GM18861 (cell line): ENCODE results near the gene MRTFA.
"Not testable (repeated sequence)": the region's sequence is repeated elsewhere in the genome, so short reads cannot be mapped to it uniquely, and the experiment has no call there.

ENCODE experiments used
- ATAC-seq: cut with Tn5 transposase; IDR thresholded peaks from one replicate; pipeline ENCODE4 v1.9.1; 2021; ENCODE audit not compliant: unreplicated experiment

MRTFA gene

DNA sequence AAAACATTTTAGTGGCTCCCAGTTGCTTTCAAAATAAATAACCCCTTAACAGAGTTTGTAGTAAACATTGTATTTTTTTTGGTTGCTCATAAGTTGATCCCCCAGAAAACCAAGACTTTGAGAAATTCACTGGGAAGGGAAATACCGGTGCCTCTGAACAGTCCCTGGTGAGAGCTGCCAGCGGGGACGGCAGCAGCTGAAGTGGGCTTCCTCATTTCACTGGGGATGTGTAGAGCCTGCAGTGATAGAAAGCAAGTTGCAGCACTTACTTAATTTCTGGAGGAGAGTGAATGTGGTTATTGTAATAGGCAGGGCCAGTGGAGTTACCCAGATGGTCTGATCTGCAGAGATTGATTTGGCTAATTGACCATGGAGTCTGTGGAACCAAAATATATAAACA, 24.2 kb upstream of the MRTFA start:
- no peak for ATAC-seq

DNA sequence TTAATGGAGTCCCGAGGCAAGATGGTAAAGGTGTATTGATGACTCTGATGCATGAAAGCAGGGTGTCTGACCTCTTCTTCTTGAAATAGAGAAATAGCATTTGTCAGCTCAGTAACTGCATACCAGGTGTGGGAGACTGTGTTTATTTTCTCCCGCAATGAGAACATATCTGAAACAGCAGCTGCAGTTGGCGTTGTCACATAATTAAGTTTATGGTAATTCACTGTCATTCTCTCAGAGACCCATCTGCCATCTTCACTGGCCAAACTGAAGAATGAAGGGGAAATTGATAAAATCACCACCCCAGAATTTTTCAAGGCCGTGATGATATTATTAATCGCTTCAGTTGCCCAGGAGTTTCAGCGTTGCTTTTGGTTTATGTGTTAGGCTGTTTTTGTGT, 22.6 kb upstream of the MRTFA start:
- no peak for ATAC-seq

- ATAC-seq, result not testable (repeated sequence)
Measured at GRCh38 chr22:40656651-40657050, 20.1 kb upstream of the MRTFA start.

DNA sequence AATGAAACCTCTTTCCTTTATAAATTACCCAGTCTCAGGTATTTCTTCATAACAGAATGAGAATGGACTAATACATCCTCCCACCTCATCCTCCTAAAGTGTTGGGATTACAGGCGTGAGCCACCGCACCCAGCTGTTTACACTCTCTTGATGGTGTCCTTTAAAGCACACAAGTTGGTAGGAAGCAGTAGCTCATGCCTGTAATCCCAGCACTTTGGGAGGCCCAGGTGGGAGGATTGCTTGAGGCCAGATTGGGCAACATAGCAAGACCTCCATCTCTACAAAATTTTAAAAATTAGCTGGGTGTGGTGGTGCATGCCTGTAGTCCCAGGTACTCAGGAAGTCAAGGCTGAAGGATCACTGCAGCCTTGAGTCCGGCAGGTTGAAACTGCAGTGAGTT, 19.4 kb upstream of the MRTFA start:
- ATAC-seq, result not testable (repeated sequence)

GRCh38 chr22:40654522-40655167, 18.1 kb upstream of the MRTFA start:
- no peak for ATAC-seq

DNA sequence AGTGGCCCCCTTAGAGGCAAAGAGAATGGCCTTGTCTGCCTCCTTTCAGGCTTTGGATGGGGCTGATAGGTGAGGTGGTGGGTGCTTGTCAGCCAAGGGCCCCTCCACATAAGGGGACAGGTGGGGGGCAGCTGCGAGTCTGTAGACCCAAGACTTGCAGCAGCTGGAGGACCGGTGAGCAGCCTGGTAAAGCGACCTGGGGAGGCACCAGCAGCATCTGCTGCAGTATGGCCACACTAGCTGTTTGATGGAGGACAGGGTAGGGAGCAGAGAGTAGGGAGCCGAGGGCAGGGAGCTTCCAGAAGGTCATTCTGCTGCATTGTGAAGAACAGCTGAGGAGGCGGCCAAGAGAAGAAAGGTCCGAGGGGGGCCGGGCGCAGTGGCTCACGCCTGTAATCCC, 16.8 kb upstream of the MRTFA start:
- no peak for ATAC-seq

GRCh38 chr22:40651563-40652501, 15.3 kb upstream of the MRTFA start:
- ATAC-seq, result no peak

GRCh38 chr22:40651057-40651456, 14.5 kb upstream of the MRTFA start:
- no peak for ATAC-seq

DNA sequence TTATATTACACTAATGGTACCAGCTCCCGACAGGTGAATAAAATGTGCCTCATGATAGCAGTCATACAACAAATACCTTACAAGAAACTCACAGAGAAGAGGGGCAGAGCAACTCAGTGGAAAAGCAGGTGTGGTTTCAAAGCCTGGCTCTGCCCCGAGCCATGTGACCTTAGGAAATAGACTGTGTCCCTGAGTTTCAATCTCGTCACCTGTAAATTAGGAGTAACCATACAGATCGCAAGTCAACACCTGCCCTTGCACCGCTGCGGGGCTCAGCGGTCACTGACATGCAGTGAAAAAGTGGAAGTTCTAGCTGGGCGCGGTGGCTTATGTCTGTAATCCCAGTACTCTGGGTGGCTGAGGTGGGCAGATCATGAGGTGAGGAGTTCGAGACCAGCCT, 11.9 kb upstream of the MRTFA start:
- no peak for ATAC-seq

DNA sequence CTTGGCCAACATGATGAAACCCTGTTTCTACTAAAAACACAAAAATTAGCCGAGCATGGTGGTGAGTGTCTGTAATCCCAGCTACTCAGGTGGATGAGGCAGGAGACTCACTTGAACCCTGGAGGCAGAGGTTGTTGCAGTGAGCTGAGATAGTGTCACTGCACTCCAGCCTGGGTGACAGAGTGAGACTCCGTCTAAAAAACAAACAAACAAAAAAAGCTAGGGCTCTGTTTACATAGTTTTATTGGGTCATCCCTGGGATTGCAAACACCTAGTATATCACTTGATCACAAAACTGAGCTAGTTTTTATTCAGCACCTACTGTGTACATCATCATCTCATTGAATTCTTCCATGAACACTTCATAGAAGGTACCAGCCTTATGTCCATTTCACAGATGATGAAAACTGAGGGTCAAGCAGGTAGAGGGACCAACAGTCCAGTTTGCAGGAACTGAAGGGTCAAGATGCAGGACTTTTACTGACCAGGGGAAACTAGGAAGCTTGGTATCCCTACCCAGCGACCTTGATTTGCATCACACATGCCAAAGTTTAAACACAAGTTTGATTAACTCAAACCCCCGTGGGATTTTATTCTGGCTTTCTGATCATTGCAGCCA, 9.2 kb upstream of the MRTFA start:
- no peak for ATAC-seq

DNA sequence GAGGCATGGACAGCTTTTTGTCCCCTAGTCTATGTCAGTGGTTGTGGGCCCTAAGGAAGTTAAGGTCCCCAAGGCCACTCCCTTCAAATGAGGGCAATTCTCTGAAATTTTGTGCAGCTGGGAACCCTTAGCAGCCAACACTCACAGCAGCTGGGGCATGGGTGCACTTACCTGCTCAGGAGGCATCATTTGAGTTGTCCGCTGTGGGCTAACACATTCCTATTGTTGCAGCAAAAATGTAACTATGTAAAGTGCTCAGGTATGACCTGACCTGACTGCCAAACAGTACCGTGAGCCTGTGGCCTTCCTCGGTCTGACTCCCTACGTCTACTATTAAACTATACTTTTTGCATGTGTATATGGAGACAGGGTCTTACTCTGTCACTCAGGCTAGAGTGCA, 5.8 kb upstream of the MRTFA start:
- no peak for ATAC-seq

DNA sequence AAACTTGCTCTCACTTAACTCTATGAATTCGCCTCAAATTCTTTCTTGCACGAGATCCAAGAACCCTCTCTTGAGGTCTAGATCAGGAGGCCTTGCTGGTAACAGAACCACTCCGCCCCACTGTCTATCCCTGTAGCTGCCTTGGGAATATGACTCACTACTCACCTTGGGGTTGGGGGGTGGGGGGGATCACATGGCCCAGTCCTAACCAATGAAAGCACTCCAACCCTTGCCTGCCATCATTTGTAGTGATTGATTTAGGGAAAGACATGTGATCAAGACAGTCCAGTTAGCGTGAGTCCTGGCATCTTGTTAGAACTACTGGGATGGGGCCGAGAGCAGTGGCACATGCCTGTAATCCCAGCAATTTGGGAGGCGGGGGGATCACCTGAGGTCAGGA, 4.8 kb upstream of the MRTFA start:
- ATAC-seq, result no peak

GRCh38 chr22:40638261-40638660, 1.7 kb upstream of the MRTFA start:
- no peak for ATAC-seq

DNA sequence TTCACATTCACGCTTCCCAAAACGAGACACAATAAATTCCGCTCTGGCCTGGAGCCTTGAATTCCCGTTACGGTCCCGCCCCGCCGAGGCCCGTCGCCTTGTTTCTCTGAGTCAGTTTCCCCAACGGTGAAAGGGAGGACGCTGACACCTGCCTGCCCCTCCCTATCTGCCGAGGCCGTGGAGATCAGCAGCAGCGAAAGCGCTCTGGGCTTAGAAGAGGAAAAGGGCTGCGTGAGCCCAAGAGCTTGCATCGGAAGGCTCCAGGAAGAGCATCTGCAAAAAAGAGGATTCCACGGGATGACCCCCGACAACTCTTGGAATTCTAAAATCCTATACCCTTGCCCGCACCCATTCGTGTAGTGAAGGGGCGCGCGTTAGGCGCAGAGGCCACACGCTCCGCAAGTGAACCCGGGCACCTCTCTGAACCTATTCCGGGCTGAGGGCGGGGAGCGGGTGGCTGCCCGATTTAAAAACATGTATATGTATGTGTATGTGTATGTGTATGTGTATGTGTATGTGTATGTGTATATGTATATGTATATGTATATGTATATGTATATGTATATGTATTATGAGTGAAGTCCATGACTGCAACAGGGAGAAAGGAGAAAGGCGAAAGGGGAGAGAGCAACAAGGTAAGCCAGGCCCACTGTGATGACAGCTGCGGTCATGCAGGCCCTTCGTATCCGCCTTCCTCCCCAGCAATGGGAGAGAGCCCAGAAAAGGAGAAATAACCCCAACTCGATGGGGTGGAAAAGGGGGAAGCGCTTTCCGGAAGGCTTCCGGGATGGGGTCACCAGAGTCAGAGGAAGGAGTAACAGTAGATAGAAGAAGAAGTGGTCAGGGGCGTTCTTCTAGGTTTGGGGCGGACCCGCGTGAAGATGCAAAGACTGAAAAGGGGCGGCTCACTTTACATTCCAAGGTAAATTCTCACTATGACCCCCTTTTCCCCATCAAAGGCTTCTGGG, 948 bp upstream of the MRTFA start:
- ATAC-seq, result no peak

- ATAC-seq, result peak; percentile 5
Measured at GRCh38 chr22:40635940-40636379, 559 bp downstream of the MRTFA start.

GRCh38 chr22:40635043-40635939, 1.2 kb downstream of the MRTFA start:
- ATAC-seq, result no peak

GRCh38 chr22:40634119-40634903, 2.2 kb downstream of the MRTFA start:
- no peak for ATAC-seq

GRCh38 chr22:40633036-40633435, 3.5 kb downstream of the MRTFA start:
- ATAC-seq, result no peak

DNA sequence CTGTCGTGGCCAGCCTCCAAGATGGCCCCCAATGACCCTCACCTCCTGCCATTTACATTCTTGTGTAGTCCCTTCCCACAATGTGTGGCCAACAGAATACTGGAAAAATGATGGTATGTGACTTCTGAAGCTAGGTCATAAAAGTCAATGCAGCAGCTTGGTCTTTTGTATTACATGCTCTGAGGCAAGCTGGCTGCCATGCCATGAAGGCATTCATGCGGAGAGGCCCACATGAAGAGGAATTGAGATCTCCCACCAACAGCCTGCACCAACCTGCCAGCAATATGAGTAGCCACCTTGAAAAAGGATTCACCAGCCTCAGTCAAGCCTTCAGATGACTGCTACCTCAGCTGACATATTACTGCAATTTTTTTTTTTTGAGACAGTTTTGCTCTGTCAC, 4.6 kb downstream of the MRTFA start:
- ATAC-seq, result no peak
